ENCODE results near the gene SPEM3.

The SPEM3 gene

DNA sequence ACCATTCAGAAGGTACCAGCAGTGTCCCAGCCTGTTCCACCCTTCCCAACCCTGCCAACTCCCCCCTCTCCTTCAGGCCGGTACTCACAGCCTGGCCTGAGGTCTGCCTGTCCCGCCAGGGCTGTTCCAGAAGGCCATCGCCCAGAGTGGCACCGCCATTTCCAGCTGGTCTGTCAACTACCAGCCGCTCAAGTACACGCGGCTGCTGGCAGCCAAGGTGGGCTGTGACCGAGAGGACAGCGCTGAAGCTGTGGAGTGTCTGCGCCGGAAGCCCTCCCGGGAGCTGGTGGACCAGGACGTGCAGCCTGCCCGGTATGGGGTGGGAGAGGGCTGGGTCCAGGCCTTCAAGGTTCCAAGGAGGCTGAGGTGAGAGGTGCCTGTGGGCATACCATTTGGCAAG lies 13.8 kb upstream of the SPEM3 start:
- no peaks in the 10 kb centered on the region for H3K9me3 ChIP-seq (ENCODE audit: low read length)
- H3K4me1 ChIP-seq (ENCODE audit: insufficient read depth, low read length), result no peaks in the 10 kb centered on the region
- H3K27ac ChIP-seq (ENCODE audit: low read depth, low read length), result no peak overlapping the region
- peaks cover 8% of the 10 kb centered on the region for H3K36me3 ChIP-seq (ENCODE audit: insufficient read depth, low read length)
- H3K27me3 ChIP-seq (ENCODE audit: control insufficient read depth in 1 of 2, insufficient read depth in 2 of 2, low read length in 2 of 2), result peaks cover 0 to 3% of the 10 kb centered on the region in 2 donors
- no peak overlapping the region for H3K9ac ChIP-seq (ENCODE audit: low read length)
- H3K4me3 ChIP-seq (ENCODE audit: low read depth in 1 of 2, low read length in 2 of 2), result no peak overlapping the region

DNA sequence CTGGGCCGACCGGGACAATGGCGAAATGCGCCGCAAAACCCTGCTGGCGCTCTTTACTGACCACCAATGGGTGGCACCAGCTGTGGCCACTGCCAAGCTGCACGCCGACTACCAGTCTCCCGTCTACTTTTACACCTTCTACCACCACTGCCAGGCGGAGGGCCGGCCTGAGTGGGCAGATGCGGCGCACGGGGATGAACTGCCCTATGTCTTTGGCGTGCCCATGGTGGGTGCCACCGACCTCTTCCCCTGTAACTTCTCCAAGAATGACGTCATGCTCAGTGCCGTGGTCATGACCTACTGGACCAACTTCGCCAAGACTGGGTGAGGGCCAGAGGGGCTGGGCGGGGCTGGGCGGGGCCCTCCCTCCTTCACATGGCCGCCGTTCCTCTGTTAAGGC lies 12.9 kb upstream of the SPEM3 start:
- H3K9ac ChIP-seq (ENCODE audit: low read length), result no peak overlapping the region
- peaks cover 0 to 7% of the 10 kb centered on the region in 2 donors for H3K27me3 ChIP-seq (ENCODE audit: control insufficient read depth in 1 of 2, insufficient read depth in 2 of 2, low read length in 2 of 2)
- no peaks in the 10 kb centered on the region for H3K9me3 ChIP-seq (ENCODE audit: low read length)
- H3K4me3 ChIP-seq (ENCODE audit: low read depth in 1 of 2, low read length in 2 of 2), result no peak overlapping the region
- H3K36me3 ChIP-seq (ENCODE audit: insufficient read depth, low read length), result peaks cover 8% of the 10 kb centered on the region
- H3K27ac ChIP-seq (ENCODE audit: low read depth, low read length), result no peak overlapping the region
- no peaks in the 10 kb centered on the region for H3K4me1 ChIP-seq (ENCODE audit: insufficient read depth, low read length)

DNA sequence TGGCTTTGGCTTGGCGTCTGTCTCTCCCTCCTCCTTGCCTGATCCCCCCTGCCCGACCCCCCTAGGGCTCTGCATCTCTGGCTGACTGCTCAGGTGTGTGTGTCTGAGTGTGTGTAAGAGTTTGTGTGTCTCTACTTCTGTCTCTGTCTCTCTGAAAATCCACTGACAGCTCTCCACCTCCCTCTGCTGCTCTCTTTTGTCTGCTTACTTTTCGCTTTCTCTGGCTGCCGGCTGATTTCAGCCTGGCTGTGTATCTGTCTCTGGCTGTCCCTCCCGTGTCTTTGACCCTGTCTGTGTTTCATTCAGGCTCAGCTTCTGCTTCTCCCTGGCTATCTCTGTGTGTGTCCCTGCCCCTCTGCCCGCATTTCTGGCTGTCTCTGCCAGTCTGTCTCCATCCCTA lies 12.3 kb upstream of the SPEM3 start:
- Histone ChIP-seq H3K27me3 (ENCODE audit: control insufficient read depth in 1 of 2, insufficient read depth in 2 of 2, low read length in 2 of 2) (peaks cover 0 to 7% of the 10 kb centered on the region in 2 donors), H3K4me1 (ENCODE audit: insufficient read depth, low read length) (no peaks in the 10 kb centered on the region), H3K9me3 (ENCODE audit: low read length) (no peaks in the 10 kb centered on the region), H3K36me3 (ENCODE audit: insufficient read depth, low read length) (peaks cover 8% of the 10 kb centered on the region), H3K27ac (ENCODE audit: low read depth, low read length) (no peak overlapping the region), H3K9ac (ENCODE audit: low read length) (no peak overlapping the region), H3K4me3 (ENCODE audit: low read depth in 1 of 2, low read length in 2 of 2) (no peak overlapping the region)

GRCh38 chr17:7417056-7417655 lies 11.5 kb upstream of the SPEM3 start:
- Histone ChIP-seq H3K9me3 (ENCODE audit: low read length) (no peaks in the 10 kb centered on the region), H3K27ac (ENCODE audit: low read depth, low read length) (no peak overlapping the region), H3K9ac (ENCODE audit: low read length) (no peak overlapping the region), H3K4me1 (ENCODE audit: insufficient read depth, low read length) (no peaks in the 10 kb centered on the region), H3K4me3 (ENCODE audit: low read depth in 1 of 2, low read length in 2 of 2) (no peak overlapping the region), H3K27me3 (ENCODE audit: control insufficient read depth in 1 of 2, insufficient read depth in 2 of 2, low read length in 2 of 2) (peaks cover 0 to 7% of the 10 kb centered on the region in 2 donors), H3K36me3 (ENCODE audit: insufficient read depth, low read length) (peaks cover 8% of the 10 kb centered on the region)

- no peaks in the 10 kb centered on the region for H3K9me3 ChIP-seq (ENCODE audit: low read length)
- peaks cover 0 to 7% of the 10 kb centered on the region in 2 donors for H3K27me3 ChIP-seq (ENCODE audit: control insufficient read depth in 1 of 2, insufficient read depth in 2 of 2, low read length in 2 of 2)
- H3K9ac ChIP-seq (ENCODE audit: low read length), result no peak overlapping the region
- peaks cover 8% of the 10 kb centered on the region for H3K36me3 ChIP-seq (ENCODE audit: insufficient read depth, low read length)
- H3K4me1 ChIP-seq (ENCODE audit: insufficient read depth, low read length), result no peaks in the 10 kb centered on the region
- H3K4me3 ChIP-seq (ENCODE audit: low read depth in 1 of 2, low read length in 2 of 2), result no peak overlapping the region
- H3K27ac ChIP-seq (ENCODE audit: low read depth, low read length), result no peak overlapping the region
Measured at GRCh38 chr17:7418472-7419152, 10.0 kb upstream of the SPEM3 start.

DNA sequence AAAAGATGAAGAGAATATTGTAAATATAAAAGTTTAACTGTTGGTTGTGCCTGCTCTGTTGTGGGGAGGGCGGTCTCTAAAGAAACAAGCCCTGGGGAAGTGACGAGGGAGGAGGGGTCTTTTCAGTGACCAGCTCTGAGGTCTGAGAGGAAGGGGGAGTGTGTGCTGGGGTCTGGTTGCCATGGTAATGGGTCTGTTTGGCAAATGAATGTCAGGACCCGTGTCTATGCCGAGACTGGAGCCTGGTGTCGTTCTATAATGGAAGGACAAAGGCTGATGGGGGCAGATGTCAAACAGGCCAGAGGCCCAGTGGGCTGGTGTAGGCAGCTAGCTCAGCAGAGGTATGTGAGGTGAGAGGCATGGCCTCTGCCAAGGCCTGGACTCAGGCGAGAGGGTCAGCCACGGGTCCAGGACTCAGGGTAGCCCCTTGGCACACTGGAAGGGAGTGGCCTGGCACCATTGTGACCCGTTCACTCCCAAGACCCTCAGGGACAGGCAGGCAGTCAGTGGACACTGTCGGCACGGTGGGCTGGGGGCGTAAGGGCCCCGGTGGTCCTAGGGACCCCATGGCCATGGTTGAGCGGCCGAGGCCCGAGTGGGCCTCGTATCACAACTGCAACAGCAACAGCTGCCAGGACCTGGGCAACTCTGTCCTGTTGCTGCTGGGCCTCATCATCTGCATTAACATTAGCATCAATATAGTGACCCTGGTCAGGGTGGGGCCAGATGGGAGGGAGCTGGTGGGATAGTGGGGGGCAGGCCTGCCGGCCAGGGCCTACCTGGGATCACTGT lies 8.6 kb upstream of the SPEM3 start, which contains the start of gene SPEM1:
Gene SPEM1 (plus strand): TSS at position 506 of the 792 bp plus-strand sequence. CDS start 61 bp downstream, at position 567.
- peaks cover 0 to 7% of the 10 kb centered on the region in 2 donors for H3K27me3 ChIP-seq (ENCODE audit: control insufficient read depth in 1 of 2, insufficient read depth in 2 of 2, low read length in 2 of 2)
- H3K27ac ChIP-seq (ENCODE audit: low read depth, low read length), result no peak within 1 kb of the TSS
- H3K9ac ChIP-seq (ENCODE audit: low read length), result no peak within 1 kb of the TSS
- peaks cover 8% of the 10 kb centered on the region for H3K36me3 ChIP-seq (ENCODE audit: insufficient read depth, low read length)
- H3K4me1 ChIP-seq (ENCODE audit: insufficient read depth, low read length), result no peaks in the 10 kb centered on the region
- no peak within 1 kb of the TSS for H3K4me3 ChIP-seq (ENCODE audit: low read depth in 1 of 2, low read length in 2 of 2)
- H3K9me3 ChIP-seq (ENCODE audit: low read length), result no peaks in the 10 kb centered on the region

- H3K27ac ChIP-seq (ENCODE audit: low read depth, low read length), result no peak overlapping the region
- H3K9ac ChIP-seq (ENCODE audit: low read length), result no peak overlapping the region
- no peaks in the 10 kb centered on the region for H3K9me3 ChIP-seq (ENCODE audit: low read length)
- no peaks in the 10 kb centered on the region for H3K4me1 ChIP-seq (ENCODE audit: insufficient read depth, low read length)
- H3K4me3 ChIP-seq (ENCODE audit: low read depth in 1 of 2, low read length in 2 of 2), result no peak overlapping the region
- H3K36me3 ChIP-seq (ENCODE audit: insufficient read depth, low read length), result peaks cover 7% of the 10 kb centered on the region
- peaks cover 0 to 7% of the 10 kb centered on the region in 2 donors for H3K27me3 ChIP-seq (ENCODE audit: control insufficient read depth in 1 of 2, insufficient read depth in 2 of 2, low read length in 2 of 2)
Measured at GRCh38 chr17:7421186-7421585, 7.5 kb upstream of the SPEM3 start.

DNA sequence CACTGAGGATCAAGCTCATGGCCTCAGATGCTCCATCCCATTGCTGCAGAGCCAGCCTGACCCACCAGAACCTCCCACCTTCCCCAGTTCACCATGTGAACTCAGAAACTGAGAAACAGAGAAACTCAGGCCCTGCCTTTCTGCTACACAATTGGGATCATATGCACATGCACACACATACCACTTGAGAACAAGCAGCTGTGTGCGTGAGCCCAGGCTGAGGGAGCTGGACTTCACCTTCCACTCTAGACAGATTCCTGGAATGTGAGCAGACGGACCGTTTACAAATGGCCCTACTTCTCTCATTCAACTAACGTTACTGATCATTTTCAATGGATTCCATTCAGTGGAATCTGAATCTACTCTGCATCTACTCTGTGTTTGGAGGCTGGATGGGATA lies 5.0 kb upstream of the SPEM3 start:
- Histone ChIP-seq H3K27me3 (ENCODE audit: control insufficient read depth in 1 of 2, insufficient read depth in 2 of 2, low read length in 2 of 2) (peaks cover 0 to 7% of the 10 kb centered on the region in 2 donors), H3K4me1 (ENCODE audit: insufficient read depth, low read length) (no peaks in the 10 kb centered on the region), H3K9ac (ENCODE audit: low read length) (no peak overlapping the region), H3K27ac (ENCODE audit: low read depth, low read length) (no peak overlapping the region), H3K9me3 (ENCODE audit: low read length) (no peaks in the 10 kb centered on the region), H3K36me3 (ENCODE audit: insufficient read depth, low read length) (no peaks in the 10 kb centered on the region), H3K4me3 (ENCODE audit: low read depth in 1 of 2, low read length in 2 of 2) (no peak overlapping the region)

DNA sequence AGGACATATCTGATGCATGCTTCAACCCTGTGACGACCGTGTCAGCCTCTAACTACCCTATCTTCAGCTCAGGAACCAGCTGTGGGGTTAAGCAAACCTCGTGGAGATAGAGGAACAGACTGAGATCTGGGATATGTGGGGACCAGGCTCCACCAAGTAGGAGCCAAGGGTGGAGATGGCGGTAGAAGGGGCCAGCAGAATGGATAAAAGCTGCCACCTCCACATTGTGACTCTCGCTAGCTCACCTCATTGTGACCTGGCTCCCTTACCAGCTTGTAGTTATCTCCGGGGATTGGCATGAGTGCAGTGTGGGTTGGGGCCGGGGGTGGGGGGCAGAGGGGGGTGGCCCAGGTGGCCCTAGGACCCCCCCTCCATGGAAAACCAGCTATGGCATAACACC lies 3.3 kb upstream of the SPEM3 start, which contains the start of gene SPEM2:
Gene SPEM2 (plus strand): TSS at position 301 of the 400 bp plus-strand sequence. CDS start 73 bp downstream, at position 374.
- H3K27ac ChIP-seq (ENCODE audit: low read depth, low read length), result no peak within 1 kb of the TSS
- no peak within 1 kb of the TSS for H3K9ac ChIP-seq (ENCODE audit: low read length)
- no peaks in the 10 kb centered on the region for H3K27me3 ChIP-seq (ENCODE audit: control insufficient read depth in 1 of 2, insufficient read depth in 2 of 2, low read length in 2 of 2)
- H3K4me1 ChIP-seq (ENCODE audit: insufficient read depth, low read length), result no peaks in the 10 kb centered on the region
- H3K9me3 ChIP-seq (ENCODE audit: low read length), result no peaks in the 10 kb centered on the region
- H3K36me3 ChIP-seq (ENCODE audit: insufficient read depth, low read length), result no peaks in the 10 kb centered on the region
- no peak within 1 kb of the TSS for H3K4me3 ChIP-seq (ENCODE audit: low read depth in 1 of 2, low read length in 2 of 2)

- Histone ChIP-seq H3K36me3 (ENCODE audit: insufficient read depth, low read length) (no peaks in the 10 kb centered on the region), H3K27me3 (ENCODE audit: control insufficient read depth in 1 of 2, insufficient read depth in 2 of 2, low read length in 2 of 2) (no peaks in the 10 kb centered on the region), H3K4me3 (ENCODE audit: low read depth in 1 of 2, low read length in 2 of 2) (no peak overlapping the region), H3K27ac (ENCODE audit: low read depth, low read length) (no peak overlapping the region), H3K9ac (ENCODE audit: low read length) (no peak overlapping the region), H3K4me1 (ENCODE audit: insufficient read depth, low read length) (no peaks in the 10 kb centered on the region), H3K9me3 (ENCODE audit: low read length) (no peaks in the 10 kb centered on the region)
Measured at GRCh38 chr17:7425756-7426155, 2.9 kb upstream of the SPEM3 start.

DNA sequence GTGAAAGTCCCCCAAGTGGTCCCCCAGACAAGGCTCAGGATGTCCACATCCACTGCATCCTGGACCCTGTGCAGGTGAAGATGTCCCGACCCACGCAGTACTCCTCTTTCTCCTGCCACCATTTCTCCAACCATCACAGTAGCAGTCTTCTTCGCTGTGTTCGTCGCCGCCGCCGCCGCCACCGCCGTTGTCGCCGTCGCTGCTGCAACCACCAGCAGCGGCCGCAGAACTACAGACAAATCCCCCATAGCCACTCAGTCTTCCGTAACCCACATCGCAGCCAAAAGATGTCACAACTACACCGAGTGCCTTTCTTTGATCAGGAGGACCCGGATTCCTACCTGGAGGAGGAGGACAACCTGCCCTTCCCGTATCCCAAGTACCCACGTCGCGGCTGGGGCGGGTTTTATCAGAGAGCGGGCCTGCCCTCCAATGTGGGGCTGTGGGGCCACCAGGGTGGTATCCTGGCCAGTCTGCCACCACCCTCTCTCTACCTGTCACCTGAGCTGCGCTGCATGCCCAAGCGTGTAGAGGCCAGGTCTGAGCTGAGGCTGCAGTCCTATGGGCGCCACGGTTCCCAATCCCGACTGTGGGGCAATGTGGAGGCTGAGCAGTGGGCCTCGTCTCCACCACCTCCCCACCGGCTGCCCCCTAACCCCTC lies 2.3 kb upstream of the SPEM3 start:
- no peak overlapping the region for H3K27ac ChIP-seq (ENCODE audit: low read depth, low read length)
- no peaks in the 10 kb centered on the region for H3K4me1 ChIP-seq (ENCODE audit: insufficient read depth, low read length)
- no peak overlapping the region for H3K4me3 ChIP-seq (ENCODE audit: low read depth in 1 of 2, low read length in 2 of 2)
- H3K36me3 ChIP-seq (ENCODE audit: insufficient read depth, low read length), result no peaks in the 10 kb centered on the region
- H3K9me3 ChIP-seq (ENCODE audit: low read length), result no peaks in the 10 kb centered on the region
- no peaks in the 10 kb centered on the region for H3K27me3 ChIP-seq (ENCODE audit: control insufficient read depth in 1 of 2, insufficient read depth in 2 of 2, low read length in 2 of 2)
- H3K9ac ChIP-seq (ENCODE audit: low read length), result no peak overlapping the region

Measured in muscle layer of colon (tissue), 2 donors.